HepG2 (cell line): ENCODE results near the gene PYGO2. TPM values are rescaled to one million over a fixed set of nuclear protein-coding genes. Genes with fewer than 3 reads are reported as not detected.

Experiments
- ATAC-seq: fragments of 200-7000 bp; cut with Tn5 transposase; 3 replicates; pipeline ENCODE4 v1.9.1; 2020; ENCODE audit warnings: mild to moderate bottlenecking, moderate library complexity
- BruUV-seq: library from RNA; stranded (reverse); fragments of 400-500 nt; replicated peaks from 2 replicates; lab custom pipeline; 2021; lab: Mats Ljungman, UMichigan
- CTCF ChIA-PET: fragments of 300-600 bp; formaldehyde crosslinking; extraction: SDS; loops from one replicate; lab custom pipeline; 2021; ENCODE audit warnings: low total read pairs, inconsistent platforms, low intra/inter-chr PET ratio; lab: Yijun Ruan, JAX
- POLR2A ChIA-PET: fragments of 350-600 bp; sonication (Branson Sonifier 250); formaldehyde crosslinking; loops from one replicate; lab custom pipeline; 2020; ENCODE audit warnings: antibody characterized with exemption, inconsistent platforms; lab: Yijun Ruan, JAX
- DNase-seq: peaks from one replicate; pipeline ENCODE4 v3.0.0-alpha.2; 2015; ENCODE audit warnings: low spot score
- FAIRE-seq: peaks from 3 replicates; lab custom pipeline; 2011; peaks lifted over from hg19 to GRCh38; lab: Jason Lieb, UNC
- H2AFZ ChIP-seq: one replicate; pipeline ENCODE4 v1.6.1; 2011; ENCODE audit warnings: low read length, inconsistent platforms
- H3K27ac ChIP-seq: fragments of 300-600 bp; 3 replicates; pipeline ENCODE4 v1.8.0; 2011; ENCODE audit warnings: mixed run types, mild to moderate bottlenecking, mixed read lengths, low read length, inconsistent platforms; ENCODE audit not compliant: insufficient read depth; ENCODE audit errors: extremely low read length
- H3K27me3 ChIP-seq, 2 experiments: fragments of 200-600 bp in 1 of 2; 2 replicates in 1 of 2; 3 replicates in 1 of 2; pipeline versions ENCODE4 v1.6.0 to v1.8.0; 2011; ENCODE audit warnings: low read length in 2 of 2, mild to moderate bottlenecking in 2 of 2, moderate library complexity in 2 of 2, inconsistent platforms in 1 of 2; ENCODE audit not compliant: insufficient read depth in 2 of 2, control insufficient read depth in 1 of 2
- H3K36me3 ChIP-seq, 2 experiments: fragments of 200-600 bp in 1 of 2; replicated peaks in 1 of 2; 2 replicates in 1 of 2; 3 replicates in 1 of 2; pipeline versions ENCODE4 v1.5.1 to v1.8.0; 2011; ENCODE audit warnings: low read length in 2 of 2, inconsistent platforms in 1 of 2; ENCODE audit not compliant: insufficient read depth in 2 of 2, control insufficient read depth in 1 of 2
- H3K4me1 ChIP-seq: 2 replicates; pipeline ENCODE4 v1.5.1; 2012; ENCODE audit warnings: low read length, inconsistent platforms; ENCODE audit not compliant: insufficient read depth
- H3K4me2 ChIP-seq: 2 replicates; pipeline ENCODE4 v1.6.0; 2011; ENCODE audit warnings: low read depth, low read length, inconsistent platforms
- H3K4me3 ChIP-seq, 3 experiments: fragments of 200-600 bp in 1 of 3; sonication (generic), shearing (Covaris generic) in 1 of 3; replicated peaks in 1 of 3; 2 replicates each; pipeline ENCODE4 v1.5.1; 2011 to 2016; ENCODE audit warnings: low read length in 3 of 3, inconsistent platforms in 2 of 3, low read depth in 2 of 3, mild to moderate bottlenecking in 2 of 3, control low read depth in 1 of 3, mixed read lengths in 1 of 3; ENCODE audit not compliant: insufficient read depth in 1 of 3
- H3K79me2 ChIP-seq: one replicate; pipeline ENCODE4 v1.6.1; 2011; ENCODE audit warnings: low read length, inconsistent platforms; ENCODE audit not compliant: insufficient read depth
- H3K9ac ChIP-seq: 2 replicates; pipeline ENCODE4 v1.6.0; 2011; ENCODE audit warnings: mild to moderate bottlenecking, low read depth, low read length, inconsistent platforms; ENCODE audit not compliant: insufficient read depth
- H3K9me3 ChIP-seq: 2 replicates; pipeline ENCODE4 v1.5.1; 2012; ENCODE audit warnings: mild to moderate bottlenecking, low read length
- H4K20me1 ChIP-seq: 2 replicates; pipeline ENCODE4 v1.6.0; 2011; ENCODE audit warnings: inconsistent platforms, mild to moderate bottlenecking, low read length, moderate library complexity; ENCODE audit not compliant: insufficient read depth
- CEBPB ChIP-seq: IDR thresholded peaks from 2 replicates; pipeline ENCODE4 v1.6.1; 2011; ENCODE audit warnings: low read depth, low read length, improper control_type of control experiment, borderline replicate concordance
- CEBPG ChIP-seq: IDR thresholded peaks from 2 replicates; pipeline ENCODE4 v1.6.1; 2016
- GFI1 ChIP-seq: sonication (generic); formaldehyde crosslinking; IDR thresholded peaks from 2 replicates; pipeline ENCODE4 v1.5.0; 2020; ENCODE audit warnings: missing genetic modification reagents, mild to moderate bottlenecking, borderline replicate concordance
- KDM1A ChIP-seq: IDR thresholded peaks from 2 replicates; pipeline ENCODE4 v1.6.1; 2016; ENCODE audit warnings: missing compliant biosample characterization
- MIER3 ChIP-seq: IDR thresholded peaks from 2 replicates; pipeline ENCODE4 v1.6.1; 2016; ENCODE audit warnings: missing compliant biosample characterization, borderline replicate concordance
- MLX ChIP-seq: IDR thresholded peaks from 2 replicates; pipeline ENCODE4 v1.6.1; 2016
- POLR2A ChIP-seq, 2 experiments: IDR thresholded peaks; 2 replicates each; pipeline ENCODE4 v1.6.1; 2011; ENCODE audit warnings: low read depth in 2 of 2, low read length in 2 of 2, mild to moderate bottlenecking in 1 of 2, moderate library complexity in 1 of 2; ENCODE audit not compliant: insufficient read depth in 1 of 2
- SOX13 ChIP-seq, 3 experiments: fragments of 450-650 bp in 1 of 3; sonication (generic) in 1 of 3; formaldehyde crosslinking in 1 of 3; IDR thresholded peaks in 2 of 3; conservative IDR thresholded peaks in 1 of 3; 2 replicates each; pipeline versions ENCODE4 v1.5.0 to v1.6.1; 2016 to 2020; ENCODE audit warnings: antibody characterized with exemption in 1 of 3, mild to moderate bottlenecking in 1 of 3, missing compliant biosample characterization in 1 of 3, missing genetic modification reagents in 1 of 3, moderate library complexity in 1 of 3
- SOX6 ChIP-seq, 2 experiments: fragments of 450-650 bp in 1 of 2; sonication (generic) in 1 of 2; formaldehyde crosslinking in 1 of 2; IDR thresholded peaks; 2 replicates each; pipeline versions ENCODE4 v1.4.0 to v1.6.1; 2017 to 2020; ENCODE audit warnings: antibody characterized with exemption in 1 of 2, mild to moderate bottlenecking in 1 of 2, missing genetic modification reagents in 1 of 2
- THRA ChIP-seq: sonication (generic); formaldehyde crosslinking; IDR thresholded peaks from 2 replicates; pipeline ENCODE4 v1.4.0; 2020; ENCODE audit warnings: missing genetic modification reagents, borderline replicate concordance
- ZBTB33 ChIP-seq: sonication (generic); formaldehyde crosslinking; IDR thresholded peaks from 2 replicates; pipeline ENCODE4 v1.4.0; 2020; ENCODE audit warnings: missing genetic modification reagents
- ZFY ChIP-seq: sonication (generic); formaldehyde crosslinking; IDR thresholded peaks from 2 replicates; pipeline ENCODE4 v1.4.0; 2020; ENCODE audit warnings: missing genetic modification reagents
- ZMYM3 ChIP-seq: sonication (generic); formaldehyde crosslinking; IDR thresholded peaks from 2 replicates; pipeline ENCODE4 v1.5.1; 2020; ENCODE audit warnings: mild to moderate bottlenecking, missing genetic modification reagents
- ZNF343 ChIP-seq: sonication (generic); formaldehyde crosslinking; IDR thresholded peaks from 2 replicates; pipeline ENCODE4 v1.4.0; 2020; ENCODE audit warnings: mild to moderate bottlenecking, missing genetic modification reagents
- ZNF362 ChIP-seq: sonication (generic); formaldehyde crosslinking; IDR thresholded peaks from 2 replicates; pipeline ENCODE4 v1.4.0; 2020; ENCODE audit warnings: missing genetic modification reagents, mild to moderate bottlenecking, borderline replicate concordance
- ZNF770 ChIP-seq: sonication (generic); formaldehyde crosslinking; IDR thresholded peaks from 2 replicates; pipeline ENCODE4 v1.5.0; 2020; ENCODE audit warnings: mild to moderate bottlenecking, missing genetic modification reagents
- WGBS: methylation state at CpG from one replicate; pipeline ENCODE4 v1.1.6; 2017; ENCODE audit warnings: low lambda C conversion rate; 5-methylcytosine and 5-hydroxymethylcytosine counted together
- in situ Hi-C: cut with HindIII; loops from 2 replicates; pipeline ENCODE4 v1.10.0; 2017; ENCODE audit warnings: low pct_unique_long_range_greater_than_20kb; ENCODE audit not compliant: extremely low pct_ligation_motif_present
- intact Hi-C: fragments of 100-400 bp; cut with micrococcal nuclease; formaldehyde crosslinking; loops from one replicate; pipeline ENCODE4 v1.10.0; 2022; ENCODE audit not compliant: unreplicated experiment
- polyA plus RNA-seq, 8 experiments: library from polyadenylated mRNA; depleted of rRNA in 3 of 8; stranded (reverse) in 7 of 8; unstranded in 1 of 8; fragments of >200 nt; fragmentation: Illumina TruSeq in 4 of 8; extraction: Trizol in 4 of 8; gene quantifications; 2 replicates each; pipeline versions ENCODE4 v1.2.1 to v1.2.3, GENCODE V29; 2011 to 2016; ENCODE audit warnings: low read depth in 4 of 8, missing spikeins in 1 of 8, mixed read lengths in 1 of 8; ENCODE audit not compliant: insufficient read depth in 1 of 8
- total RNA-seq, 5 experiments: library from RNA; depleted of rRNA; stranded (reverse); fragments of >200 nt; fragmentation: Illumina TruSeq; extraction: Trizol; gene quantifications; 2 replicates each; pipeline ENCODE4 v1.2.3, GENCODE V29; 2016; ENCODE audit warnings: low read depth in 1 of 5

PYGO2 gene
- total and polyA plus RNA-seq, 2 of the 13 experiments (the other 11 are each of a cell fraction or from before 2014, with no cell fraction given), result 20.3 to 21.8 TPM

- Histone ChIP-seq H3K4me1 (peaks cover 60% of the 10 kb centered on the region), H3K27ac (peak overlapping the region; percentile 51)
- CTCF ChIA-PET, result no interaction called here
Observed at GRCh38 chr1:154964359-154964758, 2.8 kb upstream of the PYGO2 start.

More at GRCh38 chr1:154964359-154964758, 2.8 kb upstream of the PYGO2 start:
- ATAC-seq (no peak), FAIRE-seq (no peak), DNase-seq (no peak)
- WGBS, result 74% methylated on average over 6 of the region's 6 CpGs
- Histone ChIP-seq H3K27me3 (no peaks in the 10 kb centered on the region; a peak in 1 of 5 replicates), H3K79me2 (peaks cover 35% of the 10 kb centered on the region), H3K4me3 (no peak overlapping the region), H3K9me3 (no peaks in the 10 kb centered on the region), H3K4me2 (no peak overlapping the region), H3K9ac (no peak overlapping the region), H2AFZ (no peak overlapping the region), H4K20me1 (no peaks in the 10 kb centered on the region), H3K36me3 (peaks cover 23 to 62% of the 10 kb centered on the region in 2 experiments)
- POLR2A ChIA-PET, result interaction anchor here (0.7 to 8.3 kb wide), 5 partner anchors 9 to 28 kb away, joined by 3 to 148 read pairs (median 5); partner anchors contain the start of genes CKS1B, FLAD1, PBXIP1 and PMVK
- in situ Hi-C loops, result loop anchor here (5.0 kb wide), 1 partner anchor 33 kb away; no protein-coding TSS in a partner anchor
- intact Hi-C loops, result no loop called here
- no TSS peak for BruUV-seq
- TF ChIP-seq ZNF343 (no peak), ZNF770 (CRISPR knock-in tag) (peak; percentile 97), ZMYM3 (peak; percentile 45; the same call in 1 of the 2 replicates), ZFY (CRISPR knock-in tag) (peak; percentile 30; the same call in 1 of the 2 replicates), POLR2A (IDR thresholded peaks at IDR 0.05; ENCODE audit: insufficient read depth in 1 of 2, low read depth in 2 of 2, low read length in 2 of 2) (0 out of 4 replicates have a peak, but pooled peaks of 1 of the 2 experiments have one; percentile 25), MLX (CRISPR knock-in tag) (no peak), SOX6 (IDR thresholded peaks at IDR 0.05) (no peak), SOX6 (CRISPR knock-in tag; IDR thresholded peaks at IDR 0.05) (peak; percentile 56; the same call in 1 of the 2 replicates), CEBPG (CRISPR knock-in tag) (peak; percentile 67), GFI1 (no peak), CEBPB (peak; percentile 71), ZNF362 (CRISPR knock-in tag) (0 out of 2 replicates have a peak, but pooled peaks have one; percentile 21), KDM1A (CRISPR knock-in tag) (peak; percentile 19; the same call in 1 of the 2 replicates), MIER3 (CRISPR knock-in tag) (no peak), ZBTB33 (CRISPR knock-in tag) (peak; percentile 34; the same call in 1 of the 2 replicates), SOX13 (IDR thresholded peaks at IDR 0.05) (no peak), SOX13 (CRISPR knock-in tag; conservative IDR thresholded peaks at IDR 0.05 in 1 of 2, IDR thresholded peaks at IDR 0.05 in 1 of 2) (peak in 1 of 2 experiments; percentile 31; a peak in 1 of 4 replicates), THRA (0 out of 2 replicates have a peak, but pooled peaks have one; percentile 18)
